CD4-positive, alpha-beta T cell treated with Interleukin-17A for 1 hour (primary cell): ENCODE measurements around the gene ADAM10.
"Not testable (repeated sequence)": the region's sequence is repeated elsewhere in the genome, so short reads cannot be mapped to it uniquely, and the experiment has no call there.

Experiments
- DNase-seq: peaks from one replicate; pipeline ENCODE4 v3.0.0-alpha.2; 2020

The ADAM10 gene

GRCh38 chr15:58749532-58750337 lies at the start of gene ADAM10:
Gene ADAM10, minus strand, starts transcription at chr15:58749707. Its CDS starts 173 bp downstream, at chr15:58749534.
- peak; percentile 98 for DNase-seq

DNA sequence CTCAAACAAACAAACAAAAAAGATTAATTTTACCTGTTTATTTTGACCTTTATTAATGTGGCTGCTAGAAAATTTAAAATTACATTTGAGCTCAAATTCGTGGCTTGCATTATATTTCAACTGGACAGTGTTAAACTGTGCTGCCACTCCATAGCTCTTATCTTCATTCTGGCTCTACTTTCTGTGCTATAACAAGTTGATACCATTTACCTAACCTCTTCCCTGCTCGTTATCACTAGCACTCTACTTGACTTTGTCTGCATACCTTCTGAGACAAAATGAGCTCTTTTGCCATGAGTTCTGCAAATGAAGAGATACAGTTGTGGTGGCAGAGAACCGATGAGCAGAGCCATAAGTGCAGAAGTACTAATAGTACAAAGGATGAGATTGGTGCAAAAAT lies 48.0 kb upstream of the ADAM10 start:
- DNase-seq, result no peak

DNA sequence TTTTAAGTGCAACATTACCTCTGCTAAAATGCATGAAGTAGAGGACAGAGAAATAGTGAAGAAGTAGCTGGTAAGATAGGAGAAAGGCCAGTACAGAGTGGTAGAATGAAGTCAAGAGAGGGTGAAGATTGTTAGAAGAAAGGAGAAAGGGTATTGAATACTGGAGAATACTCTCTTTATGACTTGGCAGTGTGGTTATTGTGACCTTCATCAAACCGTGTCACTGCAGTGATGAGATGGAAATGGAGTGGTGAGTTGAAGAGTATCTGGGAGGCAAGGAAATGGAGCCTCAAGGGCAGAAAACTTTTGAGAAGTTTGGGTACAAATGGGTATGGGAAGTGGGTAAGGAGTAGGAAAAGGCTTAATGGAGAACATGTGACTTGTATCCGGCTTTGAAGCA lies 46.3 kb upstream of the ADAM10 start:
- DNase-seq, result no peak

DNA sequence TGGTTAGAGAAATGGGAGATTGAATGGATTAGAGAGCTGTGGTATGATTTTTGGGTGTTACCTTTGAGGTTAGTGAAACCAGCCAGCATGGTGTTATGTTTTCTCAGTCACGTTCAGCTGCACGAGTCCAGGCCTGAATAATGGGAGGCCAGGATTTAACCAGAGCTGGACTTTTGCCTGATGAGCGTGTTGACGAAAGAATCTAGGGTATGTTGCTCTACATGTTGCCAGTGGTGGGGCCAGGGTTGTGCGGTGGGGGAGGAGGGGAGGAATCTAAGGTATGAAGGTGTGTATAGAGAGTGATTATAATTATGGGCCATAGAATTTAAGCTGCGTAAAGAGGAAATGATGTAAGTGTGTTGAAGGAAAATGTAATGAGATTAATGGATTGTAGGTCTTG lies 44.4 kb upstream of the ADAM10 start:
- no peak for DNase-seq

DNA sequence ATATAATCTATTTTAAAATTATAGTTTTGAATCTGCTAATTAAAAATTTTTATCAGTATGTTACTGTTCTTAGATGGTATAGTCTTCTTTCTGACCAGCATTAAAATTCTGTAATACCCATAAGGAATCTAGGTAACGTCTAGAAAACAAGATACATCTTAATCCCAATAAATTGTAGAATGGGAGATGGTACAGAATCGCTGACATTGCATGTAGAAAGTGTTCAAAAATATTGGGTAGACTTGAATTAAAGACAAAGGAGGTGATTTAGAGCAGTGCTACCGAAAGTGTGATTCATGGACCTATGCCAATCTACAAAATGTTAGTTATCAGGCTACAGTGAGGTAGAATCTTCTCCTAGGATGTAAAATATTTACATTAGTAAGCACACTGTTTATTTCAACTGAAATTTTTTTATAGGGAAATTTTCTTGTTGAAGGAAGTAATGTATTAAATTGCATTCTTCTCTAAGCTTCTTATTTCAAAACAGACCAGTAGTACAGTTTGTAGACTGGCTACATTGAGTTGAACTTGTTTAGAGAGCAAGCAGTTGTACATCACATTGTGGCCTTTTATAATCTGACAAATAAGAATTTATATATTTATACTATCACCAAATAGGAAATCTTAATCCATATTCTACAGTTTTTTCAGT lies 38.7 kb upstream of the ADAM10 start:
- DNase-seq, result no peak

- DNase-seq, result no peak
Measured at GRCh38 chr15:58785355-58785754, 35.8 kb upstream of the ADAM10 start.

DNA sequence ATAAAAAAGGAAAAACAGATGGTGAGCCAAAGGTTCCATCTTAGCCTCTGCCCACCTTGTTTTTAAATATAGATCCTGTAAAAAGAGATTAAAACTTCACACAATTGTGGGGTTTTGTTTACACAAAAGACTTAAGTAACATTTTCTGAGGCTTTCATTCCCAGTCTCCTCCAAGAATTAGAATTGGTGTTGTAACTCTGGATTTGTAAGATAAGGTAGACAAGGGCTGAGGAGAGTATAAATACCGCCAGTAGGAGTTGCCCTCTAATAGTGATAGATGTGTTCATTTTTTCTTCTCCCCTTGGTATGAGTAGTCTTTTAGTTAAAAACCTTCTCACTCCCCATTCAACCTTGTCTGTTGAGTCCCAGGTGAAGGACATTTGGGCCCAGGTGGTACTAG lies 30.0 kb upstream of the ADAM10 start:
- DNase-seq, result no peak

DNA sequence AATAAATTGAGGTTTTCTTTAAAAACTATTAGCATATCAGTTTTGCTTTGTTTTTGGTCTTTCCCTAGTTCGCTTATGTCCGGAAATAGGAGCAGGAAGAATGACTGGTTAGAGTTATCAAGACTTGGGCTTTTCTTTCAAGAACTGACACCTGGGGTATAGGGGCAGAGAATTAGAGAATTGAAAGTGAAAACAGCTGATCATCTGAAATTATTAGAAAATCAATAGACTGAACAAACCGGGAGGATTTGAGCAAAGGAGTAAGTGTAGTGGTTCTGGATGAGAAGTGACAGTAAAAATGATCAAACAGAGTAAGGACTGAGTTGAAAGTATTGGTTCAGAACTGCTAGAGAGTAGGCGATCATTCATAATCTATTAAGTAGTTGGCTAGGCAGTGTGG lies 27.6 kb upstream of the ADAM10 start:
- no peak for DNase-seq

- no peak for DNase-seq
Measured at GRCh38 chr15:58775402-58775801, 25.9 kb upstream of the ADAM10 start.

DNA sequence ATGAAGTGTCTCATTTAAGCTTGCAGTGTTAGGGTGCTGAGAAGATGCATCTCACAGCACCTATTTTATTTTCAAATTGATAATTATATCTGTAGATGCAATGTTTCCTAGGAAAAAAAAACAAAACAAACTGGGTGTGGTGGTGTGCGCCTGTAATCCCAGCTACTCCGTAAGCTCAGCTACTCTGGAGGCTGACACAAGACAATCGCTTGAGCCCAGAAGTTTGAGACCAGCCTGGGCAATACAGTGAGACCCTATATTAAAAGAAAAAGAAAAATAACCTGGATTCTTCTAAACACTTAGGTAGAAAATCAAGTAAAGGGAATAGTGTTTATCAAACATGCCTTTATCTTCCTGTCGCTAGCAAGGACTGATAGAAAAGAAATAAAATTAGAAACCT lies 23.5 kb upstream of the ADAM10 start:
- no peak for DNase-seq

DNA sequence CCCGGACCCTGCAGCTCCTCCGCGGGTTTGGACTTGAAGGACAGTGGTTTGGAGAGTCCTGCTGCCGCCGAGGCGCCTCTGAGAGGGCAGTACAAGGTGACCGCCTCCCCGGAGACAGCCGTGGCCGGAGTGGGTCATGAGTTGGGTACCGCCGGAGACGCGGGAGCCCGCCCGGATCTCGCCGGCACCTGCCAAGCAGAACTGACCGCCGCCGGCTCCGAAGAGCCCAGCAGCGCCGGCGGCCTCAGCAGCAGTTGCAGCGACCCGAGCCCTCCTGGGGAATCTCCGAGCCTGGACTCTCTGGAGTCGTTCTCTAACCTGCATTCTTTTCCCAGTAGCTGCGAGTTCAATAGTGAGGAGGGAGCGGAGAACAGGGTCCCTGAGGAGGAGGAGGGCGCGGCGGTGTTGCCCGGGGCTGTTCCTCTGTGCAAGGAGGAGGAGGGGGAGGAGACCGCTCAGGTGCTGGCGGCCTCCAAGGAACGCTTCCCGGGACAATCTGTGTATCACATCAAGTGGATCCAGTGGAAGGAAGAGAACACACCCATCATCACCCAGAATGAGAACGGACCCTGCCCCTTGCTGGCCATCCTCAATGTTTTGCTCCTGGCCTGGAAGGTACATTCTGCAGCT lies 22.2 kb upstream of the ADAM10 start:
- peak; percentile 13 for DNase-seq

DNA sequence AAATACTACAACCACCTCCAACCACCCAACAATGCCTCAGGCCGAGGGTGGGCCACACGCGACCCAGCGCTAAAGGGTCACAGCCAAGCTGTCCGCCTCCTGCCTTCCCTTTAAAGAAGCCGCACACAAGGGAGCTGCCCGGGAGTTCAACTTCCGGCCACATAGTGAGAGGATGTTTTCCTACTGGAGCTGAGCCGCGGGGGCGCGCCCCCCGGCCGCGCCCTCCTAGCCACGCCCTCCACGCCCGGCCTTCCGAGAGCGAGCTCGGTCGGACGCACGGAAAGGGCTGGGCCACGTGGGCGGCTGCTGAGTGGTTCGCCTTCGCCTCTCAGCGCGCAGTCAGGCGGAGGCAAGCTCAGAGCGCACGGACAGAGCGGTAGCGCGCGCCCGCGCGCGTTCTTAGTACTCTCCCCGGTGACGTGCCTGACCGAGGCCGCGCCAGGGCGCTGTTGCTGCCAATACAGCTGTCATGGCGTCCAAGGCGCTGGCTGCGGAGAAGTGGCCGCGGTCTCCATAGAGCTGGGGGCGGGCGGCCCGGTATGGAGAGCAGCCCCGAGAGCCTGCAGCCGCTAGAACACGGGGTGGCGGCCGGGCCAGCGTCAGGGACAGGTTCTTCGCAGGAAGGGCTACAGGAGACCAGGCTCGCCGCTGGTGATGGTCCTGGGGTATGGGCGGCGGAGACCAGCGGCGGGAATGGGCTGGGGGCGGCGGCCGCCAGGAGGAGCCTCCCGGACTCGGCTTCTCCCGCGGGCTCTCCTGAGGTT lies 21.5 kb upstream of the ADAM10 start, which contains the start of gene MINDY2:
MINDY2 (plus strand) TSS at position 446 of the 764 bp plus-strand sequence; CDS start at position 540, 94 bp downstream.
- peak; percentile 93 for DNase-seq

DNA sequence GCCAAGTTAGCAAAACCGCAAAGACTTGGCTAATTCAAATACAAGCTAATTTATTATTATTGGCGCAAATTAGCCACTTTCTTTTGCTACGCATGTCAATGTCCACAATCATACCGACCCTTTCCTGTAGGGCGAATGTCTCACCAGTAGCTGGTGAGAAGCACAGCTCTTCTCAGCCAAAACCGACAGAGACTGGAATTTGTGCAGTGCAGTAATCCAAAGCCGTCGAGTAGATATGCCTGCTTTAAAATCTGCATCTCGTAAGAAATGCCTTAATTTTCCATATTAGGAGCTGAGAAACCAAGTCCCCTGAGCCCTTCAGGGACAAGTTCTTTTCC lies 21.0 kb upstream of the ADAM10 start:
- peak; percentile 51 for DNase-seq

DNA sequence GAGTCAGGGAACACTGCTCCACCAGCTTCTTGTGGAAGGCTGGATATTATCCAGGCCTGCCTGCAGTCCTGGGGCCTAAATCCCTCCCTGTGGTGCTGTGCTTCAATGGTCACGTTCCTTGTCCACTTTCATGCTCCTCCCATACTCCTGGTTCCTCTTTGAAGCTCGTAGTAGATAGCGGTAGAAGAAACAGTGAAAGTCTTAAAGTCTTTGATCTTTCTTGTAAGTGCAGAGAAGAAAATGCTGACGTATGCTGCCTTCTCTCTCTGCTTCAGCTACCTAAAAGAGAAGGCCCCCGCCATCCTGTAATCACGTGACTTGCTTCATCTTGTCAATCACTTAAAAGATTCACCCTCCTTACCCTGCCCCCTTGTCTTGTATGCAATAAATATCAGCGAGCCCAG lies 19.1 kb upstream of the ADAM10 start:
- not testable (repeated sequence) for DNase-seq

DNA sequence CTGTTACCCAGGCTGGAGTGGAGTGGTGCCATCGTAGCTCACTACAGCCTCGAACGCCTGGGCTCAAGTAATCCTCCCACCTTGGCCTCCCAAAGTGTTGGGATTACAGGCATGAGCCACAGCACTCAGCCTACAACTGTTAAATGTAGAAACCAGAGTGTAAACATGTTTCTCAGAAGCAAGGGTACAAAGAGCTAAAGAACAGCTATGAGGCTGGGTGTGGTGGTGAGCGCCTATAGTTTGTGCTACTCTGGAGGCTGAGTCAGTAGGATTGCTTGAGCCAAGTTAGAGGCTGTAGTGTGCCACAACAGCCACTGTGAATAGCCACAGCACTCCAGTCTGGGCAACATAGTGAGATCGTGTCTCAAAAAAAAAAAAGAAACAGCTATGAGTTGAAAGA lies 16.8 kb upstream of the ADAM10 start:
- no peak for DNase-seq

DNA sequence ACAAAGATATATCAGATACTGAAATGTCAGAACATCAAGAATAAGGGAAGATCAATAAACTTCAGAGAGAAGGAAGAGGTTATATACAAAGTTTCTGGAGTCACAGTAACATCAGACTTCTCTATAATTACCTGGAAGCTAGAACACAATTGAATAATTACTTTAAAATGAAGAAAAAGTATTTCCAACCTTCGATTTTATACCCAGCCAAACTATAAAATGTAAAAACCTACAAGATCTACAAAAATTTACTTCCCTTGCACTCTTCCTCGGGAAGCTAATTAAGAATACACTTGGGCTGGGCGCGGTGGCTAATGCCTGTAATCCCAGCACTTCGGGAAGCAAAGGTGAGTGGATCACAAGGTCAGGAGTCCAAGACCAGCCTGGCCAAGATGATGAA lies 15.0 kb upstream of the ADAM10 start:
- DNase-seq, result no peak

DNA sequence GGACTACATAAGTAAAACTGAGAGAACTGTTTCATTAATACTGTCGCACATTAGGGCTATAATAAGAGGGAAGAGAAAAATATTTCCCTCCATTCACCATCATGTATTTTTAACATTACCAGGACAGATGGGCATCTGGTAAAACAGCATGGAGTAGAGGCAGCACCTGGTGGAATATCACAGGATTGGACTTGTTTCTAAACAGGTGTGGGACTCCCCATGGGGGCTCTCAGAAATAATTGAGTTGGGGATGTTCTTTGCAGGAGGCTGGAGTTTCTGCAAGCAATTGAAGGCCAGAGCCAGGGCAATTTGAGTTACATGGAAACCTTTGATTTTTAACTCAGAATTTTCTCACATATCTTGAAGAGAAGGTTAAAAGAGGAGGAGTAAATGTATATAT lies 13.2 kb upstream of the ADAM10 start:
- DNase-seq, result no peak

DNA sequence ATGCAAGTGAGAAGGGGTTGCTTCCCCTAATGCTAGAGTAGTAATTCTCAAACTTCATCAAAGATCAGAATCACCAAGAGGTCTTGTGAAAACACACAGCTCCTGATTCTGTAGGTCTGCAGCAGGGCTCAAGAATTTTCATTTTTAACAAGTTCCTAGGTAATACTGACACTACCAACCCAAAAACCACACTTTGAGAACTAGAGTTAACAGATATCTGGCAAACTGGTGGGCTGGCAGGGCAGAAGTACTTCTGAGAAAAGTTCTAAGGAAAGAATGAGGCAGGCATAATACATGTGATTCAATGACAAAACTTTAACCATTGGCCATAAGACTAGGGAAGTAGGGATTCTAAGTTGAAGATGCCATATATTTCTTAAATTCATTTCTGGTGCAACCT lies 12.8 kb upstream of the ADAM10 start:
- DNase-seq, result no peak

DNA sequence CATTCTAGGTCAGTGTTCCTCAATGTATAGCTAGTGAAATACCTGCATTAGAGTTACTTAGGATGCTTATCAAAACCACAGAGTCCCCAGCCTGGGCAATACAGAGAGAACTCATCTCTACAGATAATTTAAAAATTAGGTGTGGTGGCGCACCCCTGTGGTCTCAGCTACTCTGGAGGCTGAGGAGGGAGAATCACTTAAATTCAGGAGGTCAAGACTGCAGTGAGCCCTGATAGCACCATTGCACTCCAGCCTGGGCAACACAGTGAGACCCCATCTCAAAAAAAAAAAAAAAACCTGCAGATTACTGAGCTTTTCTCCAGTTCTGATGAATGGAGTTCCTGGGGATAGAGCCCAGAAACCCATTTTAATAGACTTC lies 11.5 kb upstream of the ADAM10 start:
- DNase-seq, result peak; percentile 47

DNA sequence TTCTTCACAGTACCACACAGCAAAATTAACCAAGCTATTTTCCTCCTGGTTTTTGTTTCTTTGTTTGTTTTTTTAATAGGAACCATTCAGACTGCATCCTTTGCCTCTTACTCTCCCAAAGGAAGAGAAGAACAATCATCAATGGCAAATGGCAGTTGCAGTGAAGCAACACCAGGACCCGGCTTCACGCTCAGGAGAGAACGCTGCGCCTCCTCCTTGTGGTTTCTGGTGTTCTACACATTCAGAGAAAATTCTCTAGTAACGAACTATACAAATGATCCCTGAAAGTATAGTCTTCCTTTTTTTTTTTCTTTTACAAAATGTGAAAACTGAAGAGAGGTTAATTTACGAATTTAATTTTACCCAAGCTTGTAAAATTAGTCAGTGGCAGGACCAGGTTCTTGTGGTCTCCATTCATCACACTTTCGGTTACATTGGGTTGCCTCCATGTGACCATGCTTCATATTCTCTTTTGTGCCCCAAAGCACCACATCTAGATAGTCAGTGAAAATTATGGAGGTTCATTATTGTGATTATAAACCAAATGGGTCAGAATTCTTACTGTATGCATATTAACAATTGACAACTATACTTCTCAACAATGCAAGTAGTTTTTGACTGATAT lies 11.0 kb upstream of the ADAM10 start:
- no peak for DNase-seq

DNA sequence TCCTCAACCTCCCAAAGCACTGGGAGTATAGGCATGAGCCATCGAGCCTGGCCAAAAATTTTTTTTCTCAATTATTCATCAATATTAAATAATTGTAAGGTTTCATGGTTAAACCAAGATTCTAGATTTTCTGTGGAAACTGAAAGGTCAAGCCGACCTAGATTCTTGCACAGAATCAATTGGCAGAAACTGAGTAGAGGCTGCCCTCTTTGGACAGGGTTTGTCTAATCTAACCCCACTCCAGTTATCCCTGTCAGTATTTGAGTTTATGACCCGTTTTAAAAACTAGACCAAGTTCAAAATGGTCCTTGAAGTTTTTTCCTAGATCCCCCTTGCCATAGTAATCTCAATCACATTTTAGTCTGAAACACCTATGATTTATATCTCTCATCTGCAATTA lies 8.6 kb upstream of the ADAM10 start:
- no peak for DNase-seq

GRCh38 chr15:58755956-58756355 lies 6.4 kb upstream of the ADAM10 start:
- no peak for DNase-seq

DNA sequence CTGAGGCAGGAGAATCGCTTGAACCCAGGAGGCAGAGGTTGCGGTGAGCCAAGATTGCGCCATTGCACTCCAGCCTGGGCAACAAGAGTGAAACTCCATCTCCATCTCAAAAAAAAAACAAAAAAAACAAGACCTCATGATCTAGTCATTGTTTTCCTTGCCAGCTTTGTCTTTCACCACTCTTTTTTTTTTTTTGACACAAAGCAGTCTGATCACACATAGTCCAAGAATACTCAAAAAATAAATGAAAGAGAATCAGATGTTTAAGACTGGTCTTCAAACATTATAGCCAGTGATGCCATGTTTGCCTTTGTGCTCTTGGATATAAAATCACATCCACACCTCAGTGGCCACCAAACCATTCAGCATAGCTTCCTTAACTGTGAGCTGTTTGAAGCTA lies 5.8 kb upstream of the ADAM10 start:
- no peak for DNase-seq
